ENCODE data around the gene ZNF860. TPM values are rescaled to one million over a fixed set of nuclear protein-coding genes. Genes with fewer than 3 reads are reported as not detected.

Gene ZNF860
- total RNA-seq, 2 donors from 2014 or later = 0.91 TPM; not detected in 1

DNA sequence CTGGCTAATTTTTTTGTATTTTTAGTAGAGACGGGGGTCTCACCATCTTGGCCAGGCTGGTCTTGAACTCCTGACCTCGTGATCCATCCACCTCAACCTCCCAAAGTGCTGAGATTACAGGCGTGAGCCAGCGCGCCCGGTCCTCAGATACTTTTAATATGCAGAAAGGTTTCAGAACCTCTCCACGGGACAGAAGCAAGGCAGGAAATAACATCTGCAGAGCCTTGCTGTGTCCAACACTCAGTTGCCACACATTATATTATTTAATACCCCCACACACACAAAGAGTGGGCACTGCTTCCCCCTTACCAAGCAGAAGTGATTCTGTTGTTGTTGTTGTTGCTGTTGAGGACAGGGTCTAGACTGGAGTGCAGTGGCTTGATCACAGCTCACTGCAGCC lies 28.5 kb upstream of the ZNF860 start:
- Mint-ChIP-seq H3K36me3 (ENCODE audit: low read depth) (no peaks in the 10 kb centered on the region), H3K9me3 (peaks cover 8% of the 10 kb centered on the region), H3K4me1 (no peaks in the 10 kb centered on the region), H3K27me3 (peaks cover 24% of the 10 kb centered on the region), H3K27ac (no peak overlapping the region), H3K4me3 (no peak overlapping the region)
- ATAC-seq (replicated peaks) = no peak

DNA sequence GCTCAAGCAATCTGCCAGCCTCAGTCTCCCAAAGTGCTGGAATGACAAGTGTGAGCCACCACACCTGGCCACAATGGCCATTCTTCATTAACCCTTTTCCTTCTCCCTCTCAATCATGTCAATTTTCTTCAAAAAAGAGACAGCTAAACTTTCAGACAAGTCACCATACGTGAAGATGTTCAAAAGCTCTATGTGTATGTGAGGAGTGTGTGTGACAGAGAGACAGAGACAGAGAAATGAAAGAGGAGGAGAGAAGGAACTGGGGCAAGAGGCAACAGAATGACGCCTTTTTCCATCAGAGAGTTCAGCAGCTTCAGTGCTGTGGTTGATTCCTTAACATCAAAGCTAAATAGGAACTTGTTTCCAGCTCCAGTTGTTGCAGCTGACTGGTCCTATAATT lies 27.9 kb upstream of the ZNF860 start:
- Mint-ChIP-seq H3K27me3 (peaks cover 24% of the 10 kb centered on the region), H3K9me3 (peaks cover 8% of the 10 kb centered on the region), H3K36me3 (ENCODE audit: low read depth) (no peaks in the 10 kb centered on the region), H3K4me3 (no peak overlapping the region), H3K27ac (no peak overlapping the region), H3K4me1 (no peaks in the 10 kb centered on the region)
- no peak for ATAC-seq (replicated peaks)

DNA sequence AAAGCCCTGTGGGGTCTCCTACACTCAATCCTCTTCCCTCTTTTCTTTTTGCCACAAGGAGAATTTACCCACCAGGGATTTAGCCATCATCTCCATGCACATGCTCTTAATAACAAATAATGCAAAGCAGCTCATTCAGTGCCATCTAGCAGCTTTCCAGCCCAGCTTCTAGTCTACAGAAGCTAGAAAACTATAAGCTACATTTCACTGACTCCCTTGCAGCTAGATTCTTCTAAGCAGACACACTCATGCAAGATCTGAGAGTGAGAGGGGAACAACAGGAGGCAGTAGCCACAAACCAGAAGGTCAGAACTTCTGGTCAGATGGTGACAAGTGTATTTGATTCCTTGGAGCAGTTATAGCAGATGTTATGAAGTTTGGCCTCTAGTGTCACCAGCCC lies 26.0 kb upstream of the ZNF860 start:
- Mint-ChIP-seq H3K4me3 (no peak overlapping the region), H3K27me3 (peaks cover 25% of the 10 kb centered on the region), H3K36me3 (ENCODE audit: low read depth) (no peaks in the 10 kb centered on the region), H3K9me3 (peaks cover 4% of the 10 kb centered on the region), H3K4me1 (no peaks in the 10 kb centered on the region), H3K27ac (no peak overlapping the region)
- ATAC-seq (replicated peaks) = no peak

DNA sequence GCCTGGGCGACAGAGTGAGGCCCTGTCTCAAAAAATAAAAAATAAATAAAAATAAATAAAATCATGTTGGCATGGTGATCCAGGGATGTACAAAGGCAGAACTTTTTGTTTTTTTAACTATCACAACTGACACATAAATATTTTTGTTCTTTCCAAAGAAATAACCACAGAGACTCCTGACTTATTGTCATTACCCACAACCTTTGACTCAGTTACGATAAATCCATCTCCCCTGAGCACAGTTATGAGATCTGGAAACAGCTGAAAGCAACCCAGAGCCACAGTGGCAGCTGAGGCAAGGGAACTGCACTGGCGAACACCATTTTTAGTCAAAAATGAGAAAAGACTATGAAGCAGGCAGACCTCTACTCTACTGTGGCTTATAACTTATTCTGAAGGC lies 24.4 kb upstream of the ZNF860 start:
- peaks cover 27% of the 10 kb centered on the region for H3K27me3 Mint-ChIP-seq
- no peaks in the 10 kb centered on the region for H3K4me1 Mint-ChIP-seq
- peaks cover 4% of the 10 kb centered on the region for H3K9me3 Mint-ChIP-seq
- ATAC-seq (replicated peaks) = no peak
- no peaks in the 10 kb centered on the region for H3K36me3 Mint-ChIP-seq (ENCODE audit: low read depth)
- H3K4me3 Mint-ChIP-seq = no peak overlapping the region
- no peak overlapping the region for H3K27ac Mint-ChIP-seq

DNA sequence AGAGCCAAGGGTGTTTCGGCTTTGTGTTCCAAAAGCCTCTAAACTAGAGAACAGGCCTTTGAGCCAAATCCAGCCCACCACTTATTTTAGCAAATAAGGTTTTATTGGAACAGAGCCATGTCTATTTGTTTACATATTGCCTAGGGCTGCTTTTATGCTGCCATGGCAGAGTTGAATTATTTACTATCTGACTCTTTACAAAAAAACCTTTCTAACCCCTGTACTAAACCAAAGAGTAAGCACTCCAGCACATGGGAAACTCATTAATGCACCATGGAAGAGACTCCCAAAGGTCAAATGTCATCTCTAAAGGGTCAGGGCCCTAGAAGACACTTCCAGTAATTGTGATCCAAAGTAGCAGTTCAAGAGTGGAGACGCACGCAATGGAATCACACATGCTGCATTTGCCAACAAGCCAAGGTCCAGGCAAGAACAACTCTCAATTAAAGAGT lies 22.8 kb upstream of the ZNF860 start:
- no peak for ATAC-seq (replicated peaks)
- H3K36me3 Mint-ChIP-seq (ENCODE audit: low read depth) = no peaks in the 10 kb centered on the region
- H3K27ac Mint-ChIP-seq = no peak overlapping the region
- peaks cover 5% of the 10 kb centered on the region for H3K4me1 Mint-ChIP-seq
- H3K9me3 Mint-ChIP-seq = peaks cover 4% of the 10 kb centered on the region
- H3K4me3 Mint-ChIP-seq = no peak overlapping the region
- peaks cover 14% of the 10 kb centered on the region for H3K27me3 Mint-ChIP-seq

DNA sequence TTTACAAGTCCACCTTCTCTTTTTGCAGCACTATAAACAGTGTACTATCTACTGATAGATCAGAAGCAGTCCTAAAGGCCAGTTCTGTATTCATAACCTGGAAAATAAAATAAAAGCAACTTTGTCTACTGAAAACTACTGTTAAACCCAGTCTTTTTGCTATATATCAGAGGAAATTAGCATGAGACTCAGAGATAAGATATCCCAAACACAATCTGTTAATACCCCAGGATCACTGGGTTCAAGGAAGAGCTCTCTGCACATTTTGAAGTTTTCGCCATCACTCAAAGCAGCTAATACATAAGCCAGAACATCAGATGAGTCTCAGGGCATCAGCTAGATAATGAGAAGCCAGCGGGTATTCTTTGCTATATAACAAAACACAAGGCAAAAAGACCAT lies 22.3 kb upstream of the ZNF860 start:
- no peak for ATAC-seq (replicated peaks)
- peaks cover 4% of the 10 kb centered on the region for H3K9me3 Mint-ChIP-seq
- H3K4me1 Mint-ChIP-seq = peaks cover 5% of the 10 kb centered on the region
- H3K27ac Mint-ChIP-seq = no peak overlapping the region
- no peaks in the 10 kb centered on the region for H3K36me3 Mint-ChIP-seq (ENCODE audit: low read depth)
- H3K27me3 Mint-ChIP-seq = peaks cover 13% of the 10 kb centered on the region
- no peak overlapping the region for H3K4me3 Mint-ChIP-seq

DNA sequence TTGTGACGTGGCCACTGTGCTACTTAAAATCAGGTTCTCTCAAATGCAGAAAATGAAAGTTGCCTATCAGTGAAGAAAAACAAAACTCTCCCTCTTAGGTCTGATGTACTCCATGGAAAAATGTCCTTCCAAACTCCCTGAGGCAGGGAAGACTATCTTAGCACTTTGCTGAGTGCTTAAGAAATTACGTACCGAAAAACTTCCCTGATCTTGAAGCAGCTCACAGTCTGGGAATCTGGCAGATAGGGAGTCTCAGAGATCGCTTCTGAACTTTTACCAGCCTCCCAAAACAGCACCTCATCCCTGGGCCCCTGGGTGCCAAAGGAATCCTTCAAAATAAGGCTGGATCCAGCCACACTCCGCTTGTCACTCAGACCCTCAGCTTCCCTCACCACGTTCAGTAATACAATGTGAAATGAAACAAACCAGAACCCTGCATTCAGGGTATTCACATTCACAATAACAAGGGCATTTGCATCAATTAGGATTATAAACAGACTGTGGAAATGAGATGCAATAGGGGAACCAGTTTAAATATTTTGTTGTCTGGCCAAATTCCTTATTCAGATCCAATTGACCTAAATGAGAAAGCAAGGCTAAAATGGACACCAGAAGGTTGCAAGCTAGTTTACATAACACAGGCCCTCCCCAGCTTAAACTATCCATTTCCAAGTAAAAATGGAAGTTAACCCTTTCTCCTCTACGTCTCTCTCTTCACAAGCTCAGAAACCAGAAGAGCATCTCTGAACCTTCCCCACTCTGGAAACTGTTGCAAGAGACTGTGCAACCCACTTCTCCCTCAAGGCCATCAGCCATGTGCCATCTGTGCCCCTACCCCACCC lies 21.4 kb upstream of the ZNF860 start:
- H3K4me3 Mint-ChIP-seq = no peak overlapping the region
- peaks cover 4% of the 10 kb centered on the region for H3K9me3 Mint-ChIP-seq
- H3K27ac Mint-ChIP-seq = no peak overlapping the region

DNA sequence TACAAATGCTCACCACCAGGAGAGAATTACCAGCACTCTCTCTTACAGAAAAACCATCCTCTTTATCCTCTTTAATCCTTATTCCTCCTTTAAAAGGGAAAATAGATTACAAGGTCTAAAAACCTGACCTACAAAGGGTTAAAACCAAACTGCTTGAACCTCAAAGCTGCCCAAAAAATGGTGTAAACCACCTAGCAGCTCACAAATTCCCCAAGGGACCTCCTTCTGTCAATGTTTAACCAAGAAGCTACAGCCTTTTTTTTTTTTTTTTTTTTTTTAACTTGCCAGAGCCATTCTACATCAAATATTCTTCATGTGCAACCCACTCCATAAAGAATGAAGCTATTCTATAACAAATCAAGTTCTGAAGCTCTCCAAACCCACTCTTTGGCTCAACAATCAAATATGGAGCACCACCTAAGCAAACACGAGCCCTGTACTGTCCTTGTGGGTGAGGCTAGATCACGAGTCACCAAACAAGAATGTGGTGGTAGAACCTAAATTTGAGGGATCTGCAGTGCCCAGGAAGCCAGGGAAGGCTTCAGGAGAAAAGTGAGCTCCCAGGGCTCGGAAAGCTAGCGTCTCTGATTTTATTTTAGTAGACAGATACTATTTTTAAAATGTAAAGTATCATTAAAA lies 20.6 kb upstream of the ZNF860 start:
- peaks cover 5% of the 10 kb centered on the region for H3K4me1 Mint-ChIP-seq
- ATAC-seq (replicated peaks) = no peak
- no peaks in the 10 kb centered on the region for H3K36me3 Mint-ChIP-seq (ENCODE audit: low read depth)
- no peak overlapping the region for H3K27ac Mint-ChIP-seq
- H3K9me3 Mint-ChIP-seq = no peaks in the 10 kb centered on the region
- peaks cover 13% of the 10 kb centered on the region for H3K27me3 Mint-ChIP-seq
- H3K4me3 Mint-ChIP-seq = no peak overlapping the region

More for the DNA sequence above, 21.4 kb upstream of the ZNF860 start:
- H3K27me3 Mint-ChIP-seq = peaks cover 13% of the 10 kb centered on the region
- no peak for ATAC-seq (replicated peaks)
- H3K36me3 Mint-ChIP-seq (ENCODE audit: low read depth) = no peaks in the 10 kb centered on the region
- peaks cover 5% of the 10 kb centered on the region for H3K4me1 Mint-ChIP-seq

DNA sequence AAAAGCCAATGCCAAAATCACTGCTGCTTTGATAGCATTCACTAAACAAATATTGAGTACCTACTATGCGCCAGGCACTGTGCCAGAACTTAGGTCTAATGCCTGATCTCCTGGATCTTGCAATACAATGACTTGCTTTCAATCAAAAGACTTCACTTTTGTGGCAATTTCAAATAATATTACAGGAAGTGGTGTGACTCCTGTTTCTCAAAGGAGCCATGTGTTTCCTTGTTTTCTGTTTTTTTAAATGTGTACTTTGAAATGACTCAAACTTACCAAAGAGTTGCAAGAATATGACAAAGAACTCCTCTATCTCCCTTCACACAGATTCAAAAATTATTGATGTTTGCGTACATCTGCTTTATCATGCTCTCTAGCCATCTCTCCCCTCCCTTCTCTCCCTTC lies 18.7 kb upstream of the ZNF860 start:
- H3K9me3 Mint-ChIP-seq = no peaks in the 10 kb centered on the region
- H3K27ac Mint-ChIP-seq = no peak overlapping the region
- no peaks in the 10 kb centered on the region for H3K36me3 Mint-ChIP-seq (ENCODE audit: low read depth)
- peaks cover 5% of the 10 kb centered on the region for H3K4me1 Mint-ChIP-seq
- peaks cover 13% of the 10 kb centered on the region for H3K27me3 Mint-ChIP-seq
- no peak for ATAC-seq (replicated peaks)
- no peak overlapping the region for H3K4me3 Mint-ChIP-seq

DNA sequence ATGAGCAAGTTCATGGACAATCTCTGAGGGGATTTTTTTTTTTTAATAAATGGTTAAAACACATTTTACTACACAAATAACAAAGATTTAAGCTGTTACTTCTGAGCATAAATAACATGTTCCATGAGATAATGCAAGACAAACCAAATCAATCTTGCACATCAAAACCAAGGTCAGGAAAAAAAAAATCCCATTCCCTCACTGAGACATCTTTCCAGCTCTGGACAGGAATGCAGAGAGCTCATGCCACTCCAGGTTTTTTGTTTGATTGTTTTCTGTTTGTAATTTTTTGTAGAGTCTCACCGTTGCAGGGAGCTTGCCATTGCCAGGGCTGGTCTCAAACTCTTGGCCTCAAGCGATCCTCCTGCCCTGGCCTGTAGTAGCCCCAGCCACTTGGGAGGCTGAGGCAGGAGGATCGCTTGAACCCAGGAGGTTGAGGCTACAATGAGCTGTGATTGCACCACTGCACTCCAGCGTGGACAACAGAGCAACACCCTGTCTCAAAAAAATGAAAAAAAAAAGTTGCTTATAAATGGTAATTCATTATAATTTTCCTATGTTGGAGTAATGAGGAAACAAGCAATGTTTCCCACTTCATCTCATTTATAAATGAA lies 14.5 kb upstream of the ZNF860 start:
- H3K4me3 Mint-ChIP-seq = no peak overlapping the region
- H3K4me1 Mint-ChIP-seq = peaks cover 5% of the 10 kb centered on the region
- no peak for ATAC-seq (replicated peaks)
- H3K36me3 Mint-ChIP-seq (ENCODE audit: low read depth) = no peaks in the 10 kb centered on the region
- no peak overlapping the region for H3K27ac Mint-ChIP-seq
- H3K27me3 Mint-ChIP-seq = peaks cover 5% of the 10 kb centered on the region
- no peaks in the 10 kb centered on the region for H3K9me3 Mint-ChIP-seq

DNA sequence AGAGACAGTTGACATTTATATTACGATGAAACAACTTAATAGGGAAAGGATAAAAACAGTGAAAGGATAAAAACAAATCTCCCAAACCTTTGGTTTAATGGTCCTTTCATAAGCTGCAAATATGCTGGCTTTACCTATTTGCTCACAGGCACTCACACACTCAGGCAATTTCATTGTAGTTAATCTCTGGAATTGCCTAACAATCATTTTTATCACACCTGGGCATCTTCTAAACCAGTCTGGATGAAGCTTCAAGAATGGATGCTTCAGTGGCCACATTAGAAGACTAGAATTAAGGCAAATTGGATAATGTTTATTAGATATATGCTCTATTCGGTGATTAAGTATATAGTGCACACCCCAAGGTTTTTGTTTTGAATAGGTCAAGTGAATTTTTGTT lies 14.0 kb upstream of the ZNF860 start:
- no peak for ATAC-seq (replicated peaks)
- Mint-ChIP-seq H3K36me3 (ENCODE audit: low read depth) (no peaks in the 10 kb centered on the region), H3K27ac (no peak overlapping the region), H3K27me3 (peaks cover 5% of the 10 kb centered on the region), H3K4me1 (peaks cover 5% of the 10 kb centered on the region), H3K9me3 (no peaks in the 10 kb centered on the region), H3K4me3 (no peak overlapping the region)

DNA sequence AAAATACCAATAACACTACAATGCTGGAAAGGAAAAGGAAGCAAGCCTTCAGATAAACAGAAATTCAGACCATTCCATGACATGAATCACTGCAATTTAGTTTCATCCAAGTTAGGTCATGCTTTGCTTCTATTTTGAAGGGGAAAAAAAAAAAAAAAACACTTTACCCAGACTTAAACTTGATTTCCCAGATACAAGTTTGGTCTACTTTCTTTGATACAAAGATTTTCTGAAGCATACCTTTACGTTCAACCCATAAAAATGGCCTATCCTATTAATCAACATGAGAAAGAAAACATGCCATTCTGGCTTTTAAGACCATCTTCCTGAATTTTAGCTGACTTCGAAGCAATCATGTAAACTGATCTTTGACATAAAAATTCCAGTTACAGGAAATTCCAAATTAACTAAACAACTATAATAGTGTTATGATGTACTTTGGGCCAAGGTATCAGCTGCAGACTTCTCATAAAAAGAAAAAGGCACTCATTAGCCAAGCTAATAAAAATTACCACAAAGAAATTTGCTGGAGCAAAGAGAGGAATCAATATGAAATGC lies 13.1 kb upstream of the ZNF860 start:
- H3K36me3 Mint-ChIP-seq (ENCODE audit: low read depth) = no peaks in the 10 kb centered on the region
- no peaks in the 10 kb centered on the region for H3K9me3 Mint-ChIP-seq
- H3K4me1 Mint-ChIP-seq = no peaks in the 10 kb centered on the region
- ATAC-seq (replicated peaks) = no peak
- H3K27ac Mint-ChIP-seq = no peak overlapping the region
- H3K27me3 Mint-ChIP-seq = peaks cover 5% of the 10 kb centered on the region
- no peak overlapping the region for H3K4me3 Mint-ChIP-seq

DNA sequence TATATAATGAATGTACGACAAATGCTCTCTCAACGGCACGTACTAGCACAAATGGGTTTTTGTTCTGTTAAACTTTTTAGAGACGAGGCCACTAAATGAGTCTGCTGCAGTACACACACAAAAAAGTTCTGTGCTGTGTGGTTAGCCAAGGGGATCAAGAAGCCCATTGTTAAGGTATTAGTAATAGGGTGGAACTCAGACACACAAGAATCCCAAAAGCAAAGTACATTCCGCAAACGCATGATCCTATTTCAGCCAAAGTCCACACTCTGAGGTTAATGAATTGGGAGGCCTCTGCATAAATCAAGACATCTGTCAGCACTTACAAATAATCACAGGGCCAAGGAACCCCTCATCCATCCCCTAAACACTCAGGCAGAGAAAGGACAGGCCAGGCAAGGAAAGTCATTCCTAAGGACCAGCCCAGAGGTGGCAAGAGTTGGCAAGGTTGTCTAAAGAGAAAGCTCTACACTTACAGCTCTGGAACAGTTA lies 12.6 kb upstream of the ZNF860 start:
- Mint-ChIP-seq H3K9me3 (no peaks in the 10 kb centered on the region), H3K27me3 (peaks cover 8% of the 10 kb centered on the region), H3K36me3 (ENCODE audit: low read depth) (no peaks in the 10 kb centered on the region), H3K27ac (no peak overlapping the region), H3K4me1 (no peaks in the 10 kb centered on the region), H3K4me3 (no peak overlapping the region)
- no peak for ATAC-seq (replicated peaks)

DNA sequence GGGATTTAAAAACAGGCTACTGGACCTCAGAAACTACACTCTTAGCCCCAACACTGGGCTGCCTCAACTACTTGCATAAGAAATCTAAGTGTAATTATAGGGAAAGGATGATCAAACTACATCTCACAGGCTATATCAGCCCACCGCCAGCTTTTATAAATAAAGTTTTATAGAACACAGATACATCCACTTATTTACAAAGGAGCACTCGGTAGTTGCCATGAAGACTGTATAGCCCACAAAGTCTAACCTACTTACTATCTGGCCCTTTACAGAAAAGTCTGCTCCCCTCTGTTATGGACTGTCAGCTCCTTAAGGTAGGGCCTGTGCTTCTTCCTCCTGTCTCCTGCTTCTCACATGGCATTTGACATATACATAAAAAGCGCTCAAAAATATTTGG lies 9.9 kb upstream of the ZNF860 start:
- no peak for ATAC-seq (replicated peaks)
- Mint-ChIP-seq H3K36me3 (ENCODE audit: low read depth) (no peaks in the 10 kb centered on the region), H3K4me3 (no peak overlapping the region), H3K4me1 (no peaks in the 10 kb centered on the region), H3K9me3 (no peaks in the 10 kb centered on the region), H3K27me3 (peaks cover 29% of the 10 kb centered on the region), H3K27ac (no peak overlapping the region)
